Thyroid gland (tissue), 4 donors: ENCODE measurements around the gene GMEB2.

ENCODE experiments used
- CTCF ChIP-seq, 6 experiments: fragments of 200-600 bp in 3 of 6; fragments of 450-650 bp in 3 of 6; sonication (generic) in 3 of 6; IDR thresholded peaks; one replicate each; pipeline ENCODE4 v1.5.1; 2016 to 2019; ENCODE audit warnings: antibody characterized with exemption in 6 of 6, mild to moderate bottlenecking in 2 of 6, inconsistent platforms in 1 of 6, moderate library complexity in 1 of 6
- POLR2A ChIP-seq, 2 donors: fragments of 450-650 bp; IDR thresholded peaks; one replicate each; pipeline ENCODE4 v1.6.1; 2017; ENCODE audit warnings: antibody characterized with exemption in 2 of 2, mild to moderate bottlenecking in 2 of 2, moderate library complexity in 1 of 2

GRCh38 chr20:63648895-63649589, 22.1 kb upstream of the GMEB2 start:
- TF ChIP-seq CTCF (IDR thresholded peaks at IDR 0.05) (no peak), POLR2A (IDR thresholded peaks at IDR 0.05) (no peak)
